ENCODE data around the gene ME3. TPM values are rescaled to one million over a fixed set of nuclear protein-coding genes. Genes with fewer than 3 reads are reported as not detected.

ME3 gene
- total RNA-seq, 1 experiment from 2014 or later: 83.8 TPM

DNA sequence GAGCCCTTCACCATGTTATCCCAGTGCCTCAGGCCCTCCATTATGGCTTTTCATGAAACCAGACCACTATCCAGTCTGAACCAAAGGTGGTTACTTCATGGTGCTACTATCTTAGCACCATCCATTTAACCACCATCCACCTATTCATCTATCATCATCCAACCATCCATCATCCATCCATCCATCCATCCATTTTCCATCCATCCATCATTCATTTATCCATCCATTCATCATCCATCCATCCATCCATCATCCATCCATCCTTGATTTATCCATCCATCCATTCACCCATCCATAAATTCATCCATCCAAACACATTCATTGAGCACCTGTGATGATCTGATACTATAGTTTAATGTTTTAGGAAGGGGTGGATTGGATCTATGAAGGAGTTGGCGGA, 204.2 kb downstream of the ME3 start:
- DNase-seq (no peak), ATAC-seq (no peak)
- Histone ChIP-seq H4K20me1 (ENCODE audit: low read length) (no peaks in the 10 kb centered on the region), H3K9me2 (replicated peaks; ENCODE audit: low read length) (no peaks in the 10 kb centered on the region), H3K9me3 (ENCODE audit: low read length) (no peaks in the 10 kb centered on the region), H3K4me2 (ENCODE audit: low read length) (no peak overlapping the region), H2AFZ (ENCODE audit: low read length) (no peak overlapping the region), H3K4me3 (ENCODE audit: low read length) (no peak overlapping the region), H3K27ac (ENCODE audit: low read length) (no peak overlapping the region), H3K4me1 (ENCODE audit: insufficient read depth, low read length) (peaks cover 15% of the 10 kb centered on the region), H3K79me2 (ENCODE audit: low read length) (no peaks in the 10 kb centered on the region), H3K36me3 (ENCODE audit: low read depth, low read length) (no peaks in the 10 kb centered on the region), H3K9ac (ENCODE audit: low read length) (no peak overlapping the region), H3K27me3 (ENCODE audit: low read length) (no peaks in the 10 kb centered on the region), H3F3A (ENCODE audit: low read length, unreplicated experiment) (no peaks in the 10 kb centered on the region)
- no TSS peak for BruUV-seq (replicated peaks)
- TF ChIP-seq, protein P1, sequence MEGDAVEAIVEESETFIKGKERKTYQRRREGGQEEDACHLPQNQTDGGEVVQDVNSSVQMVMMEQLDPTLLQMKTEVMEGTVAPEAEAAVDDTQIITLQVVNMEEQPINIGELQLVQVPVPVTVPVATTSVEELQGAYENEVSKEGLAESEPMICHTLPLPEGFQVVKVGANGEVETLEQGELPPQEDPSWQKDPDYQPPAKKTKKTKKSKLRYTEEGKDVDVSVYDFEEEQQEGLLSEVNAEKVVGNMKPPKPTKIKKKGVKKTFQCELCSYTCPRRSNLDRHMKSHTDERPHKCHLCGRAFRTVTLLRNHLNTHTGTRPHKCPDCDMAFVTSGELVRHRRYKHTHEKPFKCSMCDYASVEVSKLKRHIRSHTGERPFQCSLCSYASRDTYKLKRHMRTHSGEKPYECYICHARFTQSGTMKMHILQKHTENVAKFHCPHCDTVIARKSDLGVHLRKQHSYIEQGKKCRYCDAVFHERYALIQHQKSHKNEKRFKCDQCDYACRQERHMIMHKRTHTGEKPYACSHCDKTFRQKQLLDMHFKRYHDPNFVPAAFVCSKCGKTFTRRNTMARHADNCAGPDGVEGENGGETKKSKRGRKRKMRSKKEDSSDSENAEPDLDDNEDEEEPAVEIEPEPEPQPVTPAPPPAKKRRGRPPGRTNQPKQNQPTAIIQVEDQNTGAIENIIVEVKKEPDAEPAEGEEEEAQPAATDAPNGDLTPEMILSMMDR (conservative IDR thresholded peaks at IDR 0.05; ENCODE audit: low read depth, low read length): no peak
- TF ChIP-seq EZH2 (IDR thresholded peaks at IDR 0.05; ENCODE audit: low read length, unreplicated experiment) (no peak), EZH2phosphoT487 (IDR thresholded peaks at IDR 0.05; ENCODE audit: borderline replicate concordance, low read length) (no peak)
- ChIA-PET CTCF (no interaction called here), POLR2A (ENCODE audit: unreplicated experiment) (no interaction called here)
- intact Hi-C loops (cut with micrococcal nuclease): loop anchor here (10.0 kb wide), 1 partner anchor 207 kb away; the partner anchor contains the start of gene ME3

DNA sequence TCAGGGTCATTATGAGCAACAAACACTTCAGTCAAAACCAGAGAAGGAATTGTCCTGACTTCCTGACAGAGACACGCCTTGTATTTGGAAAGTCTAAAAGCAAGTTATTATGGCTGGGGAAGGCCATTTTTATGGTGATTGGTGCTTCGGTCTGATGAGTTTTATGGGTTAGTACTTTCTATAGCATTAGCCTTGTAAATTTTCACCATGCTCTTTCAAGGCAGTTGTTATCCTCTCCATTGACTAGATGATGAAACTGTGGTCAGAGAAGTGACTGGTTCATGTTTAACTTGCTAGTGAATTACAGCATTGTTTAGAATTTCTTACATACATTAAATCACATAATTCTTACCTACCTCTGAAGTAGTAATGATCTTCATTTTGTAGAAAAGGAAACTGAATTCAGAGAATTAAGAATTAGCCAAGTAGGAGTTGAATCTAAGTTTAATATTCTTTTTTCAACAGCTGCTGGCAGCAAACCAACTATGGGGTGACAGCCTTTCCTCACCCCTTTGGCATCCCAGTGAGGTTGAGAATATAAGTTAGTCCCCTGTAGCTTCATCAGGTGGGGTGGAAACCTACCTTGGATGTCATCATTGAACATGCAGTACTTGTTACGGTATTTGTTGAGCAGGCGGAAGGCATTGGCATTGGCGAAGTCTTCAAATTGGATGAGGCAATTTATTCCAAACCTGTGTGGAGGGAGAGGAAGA, 207.8 kb downstream of the ME3 start:
- no peak overlapping the region for H3K4me3 ChIP-seq (ENCODE audit: low read length)
- H4K20me1 ChIP-seq (ENCODE audit: low read length): no peaks in the 10 kb centered on the region
- peak overlapping the region; percentile 15; the same call in 1 of the 2 replicates for H3K4me2 ChIP-seq (ENCODE audit: low read length)
- H3K4me1 ChIP-seq (ENCODE audit: insufficient read depth, low read length): peaks cover 26% of the 10 kb centered on the region
- H3F3A ChIP-seq (ENCODE audit: low read length, unreplicated experiment): no peaks in the 10 kb centered on the region
- CTCF ChIA-PET: interaction anchor here (0.7 kb wide), 1 partner anchor 19 kb away, joined by 4 read pairs; no protein-coding TSS in a partner anchor
- H3K9me3 ChIP-seq (ENCODE audit: low read length): no peaks in the 10 kb centered on the region
- H2AFZ ChIP-seq (ENCODE audit: low read length): no peak overlapping the region
- BruUV-seq (replicated peaks): no TSS peak
- no peaks in the 10 kb centered on the region for H3K27me3 ChIP-seq (ENCODE audit: low read length)
- H3K27ac ChIP-seq (ENCODE audit: low read length): peak overlapping the region; percentile 91
- intact Hi-C loops (cut with micrococcal nuclease): loop anchor here (1.0 to 10.0 kb wide), 4 partner anchors 44 to 210 kb away; partner anchors contain the start of gene ME3
- H3K9me2 ChIP-seq (replicated peaks; ENCODE audit: low read length): no peaks in the 10 kb centered on the region
- POLR2A ChIA-PET (ENCODE audit: unreplicated experiment): no interaction called here
- H3K79me2 ChIP-seq (ENCODE audit: low read length): no peaks in the 10 kb centered on the region
- peak; percentile 67 for ATAC-seq
- no peaks in the 10 kb centered on the region for H3K36me3 ChIP-seq (ENCODE audit: low read depth, low read length)
- no peak for TF ChIP-seq EZH2 (IDR thresholded peaks at IDR 0.05; ENCODE audit: low read length, unreplicated experiment)
- no peak for TF ChIP-seq EZH2phosphoT487 (IDR thresholded peaks at IDR 0.05; ENCODE audit: borderline replicate concordance, low read length)
- TF ChIP-seq, protein P1 (conservative IDR thresholded peaks at IDR 0.05; ENCODE audit: low read depth, low read length): no peak
- peak; percentile 60 for DNase-seq
- H3K9ac ChIP-seq (ENCODE audit: low read length): peak overlapping the region; percentile 37

DNA sequence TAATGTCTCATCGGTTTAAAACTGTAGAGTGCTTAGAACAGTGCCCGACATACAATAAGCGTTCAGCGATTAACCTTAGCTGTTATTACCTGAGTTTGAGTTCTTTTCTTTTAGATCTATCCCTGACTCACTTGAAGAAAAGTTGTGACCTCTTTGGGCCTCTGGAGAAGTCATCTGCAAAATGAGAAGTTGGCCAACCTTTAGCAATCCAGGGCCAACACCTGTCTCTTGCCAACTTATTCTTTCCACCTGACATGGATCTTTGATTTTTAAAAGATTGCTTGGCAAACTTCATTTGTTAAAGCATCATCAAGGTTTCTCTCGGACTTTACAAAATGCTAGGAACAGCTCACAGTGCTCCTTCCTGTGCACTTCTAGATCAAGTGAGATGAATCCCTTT, 208.5 kb downstream of the ME3 start:
- Histone ChIP-seq H3K27me3 (ENCODE audit: low read length) (no peaks in the 10 kb centered on the region), H3F3A (ENCODE audit: low read length, unreplicated experiment) (no peaks in the 10 kb centered on the region), H3K4me3 (ENCODE audit: low read length) (no peak overlapping the region), H3K36me3 (ENCODE audit: low read depth, low read length) (no peaks in the 10 kb centered on the region), H3K9me2 (replicated peaks; ENCODE audit: low read length) (no peaks in the 10 kb centered on the region), H3K9ac (ENCODE audit: low read length) (peak overlapping the region; percentile 34; the same call in 1 of the 2 replicates), H3K4me2 (ENCODE audit: low read length) (peak overlapping the region; percentile 15; the same call in 1 of the 2 replicates), H3K4me1 (ENCODE audit: insufficient read depth, low read length) (peaks cover 33% of the 10 kb centered on the region), H3K27ac (ENCODE audit: low read length) (peak overlapping the region; percentile 91), H3K79me2 (ENCODE audit: low read length) (no peaks in the 10 kb centered on the region), H3K9me3 (ENCODE audit: low read length) (no peaks in the 10 kb centered on the region), H2AFZ (ENCODE audit: low read length) (no peak overlapping the region), H4K20me1 (ENCODE audit: low read length) (no peaks in the 10 kb centered on the region)
- no peak for ATAC-seq
- no TSS peak for BruUV-seq (replicated peaks)
- no peak for DNase-seq
- ChIA-PET POLR2A (ENCODE audit: unreplicated experiment) (no interaction called here), CTCF (interaction anchor here (0.7 kb wide), 1 partner anchor 20 kb away, joined by 4 read pairs; no protein-coding TSS in a partner anchor)
- TF ChIP-seq EZH2phosphoT487 (IDR thresholded peaks at IDR 0.05; ENCODE audit: borderline replicate concordance, low read length) (no peak), EZH2 (IDR thresholded peaks at IDR 0.05; ENCODE audit: low read length, unreplicated experiment) (no peak)
- TF ChIP-seq, protein P1 (conservative IDR thresholded peaks at IDR 0.05; ENCODE audit: low read depth, low read length): no peak
- intact Hi-C loops (cut with micrococcal nuclease): loop anchor here (1.0 to 10.0 kb wide), 4 partner anchors 44 to 211 kb away; partner anchors contain the start of gene ME3
